Liver (tissue), 9 donors: ENCODE measurements around the gene WDHD1. TPM values are rescaled to one million over a fixed set of nuclear protein-coding genes. Genes with fewer than 3 reads are reported as not detected.

Source experiments
- DNase-seq: peaks from one replicate; pipeline ENCODE4 v3.0.0-alpha.2; 2017; ENCODE audit warnings: low spot score
- H3K27ac ChIP-seq, 2 donors: one replicate each; pipeline ENCODE4 v1.7.0; 2013; ENCODE audit warnings: inconsistent platforms in 2 of 2, low read length in 2 of 2, control low read depth in 1 of 2, low read depth in 1 of 2, mild to moderate bottlenecking in 1 of 2
- H3K27me3 ChIP-seq, 4 donors: one replicate each; pipeline versions ENCODE4 v1.6.1 to v1.7.0; 2013; ENCODE audit warnings: low read length in 3 of 4, inconsistent platforms in 1 of 4, mild to moderate bottlenecking in 1 of 4, moderate library complexity in 1 of 4; ENCODE audit not compliant: control insufficient read depth in 4 of 4, insufficient read depth in 4 of 4
- H3K36me3 ChIP-seq, 4 donors: one replicate each; pipeline versions ENCODE4 v1.6.1 to v1.7.0; 2013; ENCODE audit warnings: low read length in 3 of 4, mild to moderate bottlenecking in 3 of 4, low read depth in 1 of 4, moderate library complexity in 1 of 4; ENCODE audit not compliant: control insufficient read depth in 4 of 4, insufficient read depth in 3 of 4
- H3K4me1 ChIP-seq, 4 donors: one replicate each; pipeline versions ENCODE4 v1.6.1 to v1.7.0; 2013; ENCODE audit warnings: low read length in 3 of 4, mild to moderate bottlenecking in 3 of 4, moderate library complexity in 1 of 4; ENCODE audit not compliant: control insufficient read depth in 4 of 4, insufficient read depth in 4 of 4
- H3K4me3 ChIP-seq, 3 donors: one replicate each; pipeline versions ENCODE4 v1.6.1 to v1.7.0; 2013; ENCODE audit warnings: low read length in 3 of 3, control low read depth in 1 of 3, low read depth in 1 of 3, mild to moderate bottlenecking in 1 of 3
- H3K9ac ChIP-seq, 2 donors: one replicate each; pipeline ENCODE4 v1.7.0; 2013; ENCODE audit warnings: low read length in 2 of 2, mild to moderate bottlenecking in 2 of 2, moderate library complexity in 2 of 2, control low read depth in 1 of 2, low read depth in 1 of 2
- H3K9me3 ChIP-seq, 4 donors: one replicate each; pipeline versions ENCODE4 v1.6.1 to v1.7.0; 2013; ENCODE audit warnings: low read length in 3 of 4; ENCODE audit not compliant: control insufficient read depth in 4 of 4
- EGR1 ChIP-seq, 2 donors: IDR thresholded peaks; 2 replicates each; pipeline ENCODE4 v1.6.1; 2016 to 2018; ENCODE audit warnings: antibody characterized with exemption in 2 of 2, low read depth in 2 of 2
- FOXA1 ChIP-seq: IDR thresholded peaks from 2 replicates; pipeline ENCODE4 v1.6.1; 2016; ENCODE audit warnings: antibody characterized with exemption
- FOXA2 ChIP-seq: IDR thresholded peaks from 2 replicates; pipeline ENCODE4 v1.6.1; 2016; ENCODE audit warnings: antibody characterized with exemption
- GABPA ChIP-seq, 2 donors: IDR thresholded peaks in 1 of 2; conservative IDR thresholded peaks in 1 of 2; 2 replicates each; pipeline ENCODE4 v1.6.1; 2016; ENCODE audit warnings: antibody characterized with exemption in 2 of 2, mild to moderate bottlenecking in 1 of 2, moderate library complexity in 1 of 2
- HNF4A ChIP-seq, 2 donors: conservative IDR thresholded peaks; 2 replicates each; pipeline ENCODE4 v1.6.1; 2016; ENCODE audit warnings: antibody characterized with exemption in 2 of 2, mild to moderate bottlenecking in 2 of 2
- HNF4G ChIP-seq: IDR thresholded peaks from 2 replicates; pipeline ENCODE4 v1.6.1; 2016; ENCODE audit warnings: antibody characterized with exemption
- JUND ChIP-seq, 2 donors: IDR thresholded peaks; 2 replicates each; pipeline ENCODE4 v1.6.1; 2016; ENCODE audit warnings: antibody characterized with exemption in 2 of 2
- NR2F2 ChIP-seq: IDR thresholded peaks from 2 replicates; pipeline ENCODE4 v1.6.1; 2016; ENCODE audit warnings: antibody characterized with exemption
- RAD21 ChIP-seq, 2 donors: IDR thresholded peaks; 2 replicates each; pipeline ENCODE4 v1.6.1; 2016; ENCODE audit warnings: antibody characterized with exemption in 2 of 2, mild to moderate bottlenecking in 2 of 2
- RXRA ChIP-seq, 2 donors: IDR thresholded peaks; 2 replicates each; pipeline ENCODE4 v1.6.1; 2017 to 2018; ENCODE audit warnings: antibody characterized with exemption in 2 of 2, mild to moderate bottlenecking in 1 of 2
- SP1 ChIP-seq: IDR thresholded peaks from 2 replicates; pipeline ENCODE4 v1.6.1; 2018; ENCODE audit warnings: antibody characterized with exemption, mild to moderate bottlenecking
- TAF1 ChIP-seq: conservative IDR thresholded peaks from 2 replicates; pipeline ENCODE4 v1.6.1; 2016; ENCODE audit warnings: antibody characterized with exemption, mild to moderate bottlenecking
- YY1 ChIP-seq: IDR thresholded peaks from 2 replicates; pipeline ENCODE4 v1.6.1; 2016; ENCODE audit warnings: antibody characterized with exemption, mild to moderate bottlenecking
- WGBS: extraction: QIAGEN DNeasy Blood & Tissue Kit; methylation state at CpG from one replicate; pipeline ENCODE4 v1.1.7; 2013; 5-methylcytosine and 5-hydroxymethylcytosine counted together
- polyA plus RNA-seq, 2 donors: library from polyadenylated mRNA; stranded (reverse) in 1 of 2; unstranded in 1 of 2; fragments of 200-250 nt in 1 of 2; fragments of >200 nt in 1 of 2; fragmentation: Nextera tagmentation in 1 of 2; extraction: Ambion mirVana in 1 of 2; gene quantifications; one replicate each; pipeline versions ENCODE4 v1.2.1 to v1.2.3, GENCODE V29; 2013 to 2015
- total RNA-seq, 2 donors: library from RNA; depleted of rRNA; stranded (reverse); fragments of >200 nt; gene quantifications; one replicate each; pipeline ENCODE4 v1.2.3, GENCODE V29; 2014
- TF ChIP-seq, protein P1 (sequence below): fragments of 150-350 bp; IDR thresholded peaks from 2 replicates; pipeline ENCODE4 v1.5.1; 2017; ENCODE audit warnings: improper control_type of control experiment, low read depth, low read length; ENCODE audit not compliant: missing input control
- TF ChIP-seq, protein P2 (sequence below): IDR thresholded peaks from 2 replicates; pipeline ENCODE4 v1.6.1; 2016; ENCODE audit warnings: antibody characterized with exemption
- TF ChIP-seq, protein P3 (sequence below): IDR thresholded peaks from 2 replicates; pipeline ENCODE4 v1.6.1; 2016; ENCODE audit warnings: antibody characterized with exemption
- TF ChIP-seq, protein P4 (sequence below): IDR thresholded peaks from 2 replicates; pipeline ENCODE4 v1.6.1; 2016; ENCODE audit warnings: antibody characterized with exemption, mild to moderate bottlenecking
- donor health status: healthy.
- donor health status: healthy.
- donor health status: healthy.
- donor health status: healthy.
- donor health status: healthy.

WDHD1 gene
- total and polyA plus RNA-seq, 4 donors = 0.18 to 14.1 (median 0.42) TPM

DNA sequence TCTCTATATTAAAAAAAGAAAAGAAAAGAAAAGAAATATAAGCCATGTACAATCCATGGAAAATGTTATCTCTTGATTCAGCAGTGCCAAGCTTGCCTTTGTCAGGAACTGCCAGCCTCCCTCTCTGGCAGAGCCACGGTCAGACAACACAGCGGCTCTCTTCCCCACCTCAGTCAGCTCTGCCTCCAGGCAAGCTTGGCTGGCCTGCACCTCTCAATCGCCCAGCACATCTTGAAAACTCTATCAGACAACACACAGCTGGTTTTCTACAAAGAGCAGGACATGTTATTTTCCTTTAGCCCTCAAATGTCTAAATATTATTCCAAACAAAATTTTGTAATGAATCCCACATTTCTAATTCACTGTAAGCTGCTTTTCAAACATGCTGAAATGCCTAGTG lies 104.3 kb downstream of the WDHD1 start:
- DNase-seq = no peak

DNA sequence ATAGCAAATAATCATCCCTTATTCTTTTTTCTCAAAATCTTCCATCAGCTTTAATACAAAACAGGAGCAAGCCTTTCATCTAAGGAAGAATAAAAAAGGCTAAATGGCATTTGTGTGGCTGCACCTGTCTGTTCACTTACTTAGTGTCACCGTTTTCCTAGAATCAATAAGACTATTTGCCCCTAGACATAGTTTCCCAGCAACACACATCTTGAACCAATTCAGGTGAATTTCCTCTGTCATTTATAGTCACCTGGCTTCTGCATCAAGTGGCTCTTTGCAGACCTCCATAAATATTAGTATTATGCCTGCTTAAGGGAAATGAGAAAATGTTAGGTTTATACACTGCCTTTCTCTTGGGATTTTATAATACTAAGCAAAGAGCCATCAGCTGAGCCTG lies 106.8 kb downstream of the WDHD1 start:
- no peak for DNase-seq
- Histone ChIP-seq H3K9me3 (no peaks in the 10 kb centered on the region), H3K9ac (no peak overlapping the region), H3K27me3 (no peaks in the 10 kb centered on the region), H3K36me3 (no peaks in the 10 kb centered on the region), H3K4me1 (no peaks in the 10 kb centered on the region), H3K4me3 (no peak overlapping the region), H3K27ac (no peak overlapping the region)
- WGBS = 64% methylated on average over 1 of the region's 1 CpG
- TF ChIP-seq, protein P1, sequence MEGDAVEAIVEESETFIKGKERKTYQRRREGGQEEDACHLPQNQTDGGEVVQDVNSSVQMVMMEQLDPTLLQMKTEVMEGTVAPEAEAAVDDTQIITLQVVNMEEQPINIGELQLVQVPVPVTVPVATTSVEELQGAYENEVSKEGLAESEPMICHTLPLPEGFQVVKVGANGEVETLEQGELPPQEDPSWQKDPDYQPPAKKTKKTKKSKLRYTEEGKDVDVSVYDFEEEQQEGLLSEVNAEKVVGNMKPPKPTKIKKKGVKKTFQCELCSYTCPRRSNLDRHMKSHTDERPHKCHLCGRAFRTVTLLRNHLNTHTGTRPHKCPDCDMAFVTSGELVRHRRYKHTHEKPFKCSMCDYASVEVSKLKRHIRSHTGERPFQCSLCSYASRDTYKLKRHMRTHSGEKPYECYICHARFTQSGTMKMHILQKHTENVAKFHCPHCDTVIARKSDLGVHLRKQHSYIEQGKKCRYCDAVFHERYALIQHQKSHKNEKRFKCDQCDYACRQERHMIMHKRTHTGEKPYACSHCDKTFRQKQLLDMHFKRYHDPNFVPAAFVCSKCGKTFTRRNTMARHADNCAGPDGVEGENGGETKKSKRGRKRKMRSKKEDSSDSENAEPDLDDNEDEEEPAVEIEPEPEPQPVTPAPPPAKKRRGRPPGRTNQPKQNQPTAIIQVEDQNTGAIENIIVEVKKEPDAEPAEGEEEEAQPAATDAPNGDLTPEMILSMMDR = no peak
- TF ChIP-seq HNF4A (conservative IDR thresholded peaks at IDR 0.05) (no peak), GABPA (IDR thresholded peaks at IDR 0.05 in 1 of 2, conservative IDR thresholded peaks at IDR 0.05 in 1 of 2) (no peak), FOXA1 (no peak), HNF4G (no peak), RAD21 (IDR thresholded peaks at IDR 0.05) (no peak)
- TF ChIP-seq, protein P2, sequence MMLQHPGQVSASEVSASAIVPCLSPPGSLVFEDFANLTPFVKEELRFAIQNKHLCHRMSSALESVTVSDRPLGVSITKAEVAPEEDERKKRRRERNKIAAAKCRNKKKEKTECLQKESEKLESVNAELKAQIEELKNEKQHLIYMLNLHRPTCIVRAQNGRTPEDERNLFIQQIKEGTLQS = no peak
- TF ChIP-seq, protein P3, sequence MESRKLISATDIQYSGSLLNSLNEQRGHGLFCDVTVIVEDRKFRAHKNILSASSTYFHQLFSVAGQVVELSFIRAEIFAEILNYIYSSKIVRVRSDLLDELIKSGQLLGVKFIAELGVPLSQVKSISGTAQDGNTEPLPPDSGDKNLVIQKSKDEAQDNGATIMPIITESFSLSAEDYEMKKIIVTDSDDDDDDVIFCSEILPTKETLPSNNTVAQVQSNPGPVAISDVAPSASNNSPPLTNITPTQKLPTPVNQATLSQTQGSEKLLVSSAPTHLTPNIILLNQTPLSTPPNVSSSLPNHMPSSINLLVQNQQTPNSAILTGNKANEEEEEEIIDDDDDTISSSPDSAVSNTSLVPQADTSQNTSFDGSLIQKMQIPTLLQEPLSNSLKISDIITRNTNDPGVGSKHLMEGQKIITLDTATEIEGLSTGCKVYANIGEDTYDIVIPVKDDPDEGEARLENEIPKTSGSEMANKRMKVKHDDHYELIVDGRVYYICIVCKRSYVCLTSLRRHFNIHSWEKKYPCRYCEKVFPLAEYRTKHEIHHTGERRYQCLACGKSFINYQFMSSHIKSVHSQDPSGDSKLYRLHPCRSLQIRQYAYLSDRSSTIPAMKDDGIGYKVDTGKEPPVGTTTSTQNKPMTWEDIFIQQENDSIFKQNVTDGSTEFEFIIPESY = no peak

More for the DNA sequence above, 104.3 kb downstream of the WDHD1 start:
- Histone ChIP-seq H3K27ac (no peak overlapping the region), H3K9ac (no peak overlapping the region), H3K36me3 (no peaks in the 10 kb centered on the region), H3K4me3 (no peak overlapping the region), H3K9me3 (no peaks in the 10 kb centered on the region), H3K4me1 (no peaks in the 10 kb centered on the region), H3K27me3 (no peaks in the 10 kb centered on the region)
- TF ChIP-seq NR2F2 (no peak), YY1 (no peak), JUND (IDR thresholded peaks at IDR 0.05) (no peak), RXRA (IDR thresholded peaks at IDR 0.05) (no peak), HNF4A (conservative IDR thresholded peaks at IDR 0.05) (no peak), TAF1 (no peak), RAD21 (IDR thresholded peaks at IDR 0.05) (no peak), GABPA (IDR thresholded peaks at IDR 0.05 in 1 of 2, conservative IDR thresholded peaks at IDR 0.05 in 1 of 2) (no peak), EGR1 (IDR thresholded peaks at IDR 0.05; ENCODE audit: low read depth in 2 of 2) (no peak), FOXA2 (no peak), FOXA1 (no peak), HNF4G (no peak), SP1 (no peak)
- TF ChIP-seq, protein P2 = no peak
- TF ChIP-seq, protein P4, sequence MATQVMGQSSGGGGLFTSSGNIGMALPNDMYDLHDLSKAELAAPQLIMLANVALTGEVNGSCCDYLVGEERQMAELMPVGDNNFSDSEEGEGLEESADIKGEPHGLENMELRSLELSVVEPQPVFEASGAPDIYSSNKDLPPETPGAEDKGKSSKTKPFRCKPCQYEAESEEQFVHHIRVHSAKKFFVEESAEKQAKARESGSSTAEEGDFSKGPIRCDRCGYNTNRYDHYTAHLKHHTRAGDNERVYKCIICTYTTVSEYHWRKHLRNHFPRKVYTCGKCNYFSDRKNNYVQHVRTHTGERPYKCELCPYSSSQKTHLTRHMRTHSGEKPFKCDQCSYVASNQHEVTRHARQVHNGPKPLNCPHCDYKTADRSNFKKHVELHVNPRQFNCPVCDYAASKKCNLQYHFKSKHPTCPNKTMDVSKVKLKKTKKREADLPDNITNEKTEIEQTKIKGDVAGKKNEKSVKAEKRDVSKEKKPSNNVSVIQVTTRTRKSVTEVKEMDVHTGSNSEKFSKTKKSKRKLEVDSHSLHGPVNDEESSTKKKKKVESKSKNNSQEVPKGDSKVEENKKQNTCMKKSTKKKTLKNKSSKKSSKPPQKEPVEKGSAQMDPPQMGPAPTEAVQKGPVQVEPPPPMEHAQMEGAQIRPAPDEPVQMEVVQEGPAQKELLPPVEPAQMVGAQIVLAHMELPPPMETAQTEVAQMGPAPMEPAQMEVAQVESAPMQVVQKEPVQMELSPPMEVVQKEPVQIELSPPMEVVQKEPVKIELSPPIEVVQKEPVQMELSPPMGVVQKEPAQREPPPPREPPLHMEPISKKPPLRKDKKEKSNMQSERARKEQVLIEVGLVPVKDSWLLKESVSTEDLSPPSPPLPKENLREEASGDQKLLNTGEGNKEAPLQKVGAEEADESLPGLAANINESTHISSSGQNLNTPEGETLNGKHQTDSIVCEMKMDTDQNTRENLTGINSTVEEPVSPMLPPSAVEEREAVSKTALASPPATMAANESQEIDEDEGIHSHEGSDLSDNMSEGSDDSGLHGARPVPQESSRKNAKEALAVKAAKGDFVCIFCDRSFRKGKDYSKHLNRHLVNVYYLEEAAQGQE = no peak
- TF ChIP-seq, protein P3 = no peak
- TF ChIP-seq, protein P1 = no peak
- 89% methylated on average over 3 of the region's 3 CpGs for WGBS
